WTC11 (cell line): Measurements from ENCODE around the gene MYH9. TPM values are rescaled to one million over a fixed set of nuclear protein-coding genes. Genes with fewer than 3 reads are reported as not detected.
A peak's percentile ranks its signal among the peaks of the same experiment; 100 is the strongest.

ENCODE experiments used
- ATAC-seq: fragments of 200-7000 bp; cut with Tn5 transposase; 2 replicates; pipeline ENCODE4 v1.10.0; 2021; ENCODE audit warnings: mild to moderate bottlenecking, moderate library complexity
- CTCF ChIA-PET: fragments of 300-600 bp; sonication (Branson Sonifier 250); formaldehyde crosslinking; loops from one replicate; lab custom pipeline; 2021; ENCODE audit warnings: antibody characterized with exemption; lab: Charles Lee
- POLR2A ChIA-PET: fragments of 350-600 bp; sonication (Branson Sonifier 250); formaldehyde crosslinking; loops from one replicate; lab custom pipeline; 2021; ENCODE audit warnings: antibody characterized with exemption; lab: Charles Lee
- DNase-seq: peaks from one replicate; pipeline ENCODE4 v3.0.0; 2021; ENCODE audit warnings: low spot score
- H3K27ac Mint-ChIP-seq: 2 replicates; pipeline ENCODE4 v1.8.0; 2021; ENCODE audit warnings: mixed read lengths
- H3K27me3 Mint-ChIP-seq: 2 replicates; pipeline ENCODE4 v1.8.0; 2021; ENCODE audit warnings: low read depth, mild to moderate bottlenecking, moderate library complexity, mixed read lengths
- H3K36me3 Mint-ChIP-seq: 2 replicates; pipeline ENCODE4 v1.8.0; 2021; ENCODE audit warnings: mixed read lengths
- H3K4me1 Mint-ChIP-seq: 2 replicates; pipeline ENCODE4 v1.8.0; 2022; ENCODE audit warnings: mixed read lengths
- H3K4me3 Mint-ChIP-seq: 2 replicates; pipeline ENCODE4 v1.8.0; 2021; ENCODE audit warnings: mild to moderate bottlenecking, moderate library complexity, mixed read lengths
- H3K9me3 Mint-ChIP-seq: 2 replicates; pipeline ENCODE4 v1.8.0; 2021; ENCODE audit warnings: mixed read lengths
- ATF2 ChIP-seq: sonication (generic); formaldehyde crosslinking; IDR thresholded peaks from 2 replicates; pipeline ENCODE4 v1.8.1; 2022; ENCODE audit warnings: low read depth, missing genetic modification reagents, borderline replicate concordance
- ETV6 ChIP-seq: sonication (generic); formaldehyde crosslinking; IDR thresholded peaks from 2 replicates; pipeline ENCODE4 v1.8.1; 2022; ENCODE audit warnings: mild to moderate bottlenecking, missing genetic modification reagents
- FOXK1 ChIP-seq: sonication (generic); formaldehyde crosslinking; IDR thresholded peaks from 2 replicates; pipeline ENCODE4 v1.8.0; 2022; ENCODE audit warnings: mild to moderate bottlenecking, moderate library complexity, missing genetic modification reagents
- FOXP4 ChIP-seq: sonication (generic); formaldehyde crosslinking; IDR thresholded peaks from 2 replicates; pipeline ENCODE4 v1.8.0; 2022; ENCODE audit warnings: mild to moderate bottlenecking, missing genetic modification reagents
- GTF2I ChIP-seq: fragments of 250-450 bp; sonication (Bioruptor Pico); conservative IDR thresholded peaks from 2 replicates; pipeline ENCODE4 v1.4.0; 2021; ENCODE audit warnings: mild to moderate bottlenecking
- IRF1 ChIP-seq: sonication (generic); formaldehyde crosslinking; IDR thresholded peaks from 2 replicates; pipeline ENCODE4 v1.8.0; 2023; ENCODE audit warnings: missing genetic modification reagents
- JAZF1 ChIP-seq: fragments of 250-450 bp; sonication (Bioruptor Pico); IDR thresholded peaks from 2 replicates; pipeline ENCODE4 v1.9.0; 2021; ENCODE audit warnings: moderate library complexity, mild to moderate bottlenecking, inconsistent platforms
- MAX ChIP-seq: sonication (generic); formaldehyde crosslinking; IDR thresholded peaks from 2 replicates; pipeline ENCODE4 v1.8.0; 2022; ENCODE audit warnings: mild to moderate bottlenecking, missing genetic modification reagents
- MLX ChIP-seq: sonication (generic); formaldehyde crosslinking; IDR thresholded peaks from 2 replicates; pipeline ENCODE4 v1.8.1; 2023; ENCODE audit warnings: mild to moderate bottlenecking, missing genetic modification reagents, moderate library complexity
- MYBL2 ChIP-seq: sonication (generic); formaldehyde crosslinking; IDR thresholded peaks from 2 replicates; pipeline ENCODE4 v1.8.1; 2023; ENCODE audit warnings: mild to moderate bottlenecking, moderate library complexity, missing genetic modification reagents
- NR2C2 ChIP-seq: sonication (generic); formaldehyde crosslinking; IDR thresholded peaks from 2 replicates; pipeline ENCODE4 v1.8.0; 2022; ENCODE audit warnings: mild to moderate bottlenecking, missing genetic modification reagents
- PREB ChIP-seq: sonication (generic); formaldehyde crosslinking; IDR thresholded peaks from 2 replicates; pipeline ENCODE4 v1.8.1; 2022; ENCODE audit warnings: mild to moderate bottlenecking, missing genetic modification reagents, moderate library complexity, borderline replicate concordance
- PRRX2 ChIP-seq: fragments of 250-450 bp; sonication (Bioruptor Pico); IDR thresholded peaks from 2 replicates; pipeline ENCODE4 v1.8.0; 2021; ENCODE audit warnings: mild to moderate bottlenecking
- SMAD4 ChIP-seq: sonication (generic); formaldehyde crosslinking; IDR thresholded peaks from 2 replicates; pipeline ENCODE4 v1.8.0; 2022; ENCODE audit warnings: mild to moderate bottlenecking, missing genetic modification reagents
- ZNF232 ChIP-seq: sonication (generic); formaldehyde crosslinking; IDR thresholded peaks from 2 replicates; pipeline ENCODE4 v1.8.0; 2022; ENCODE audit warnings: mild to moderate bottlenecking, missing genetic modification reagents
- ZNF263 ChIP-seq: sonication (generic); formaldehyde crosslinking; IDR thresholded peaks from 2 replicates; pipeline ENCODE4 v1.8.1; 2022; ENCODE audit warnings: low read depth, mild to moderate bottlenecking, moderate library complexity, missing genetic modification reagents
- ZNF425 ChIP-seq: fragments of 250-450 bp; sonication (Bioruptor Pico); conservative IDR thresholded peaks from 2 replicates; pipeline ENCODE4 v1.9.0; 2021; ENCODE audit warnings: mild to moderate bottlenecking
- total RNA-seq: library from RNA; stranded (reverse); gene quantifications from 3 replicates; pipeline ENCODE4 v1.2.3, GENCODE V29; 2021

The MYH9 gene
- total RNA-seq, 1 experiment from 2014 or later = 277 TPM

- TF ChIP-seq IRF1 (CRISPR knock-in tag) (no peak), MAX (no peak), FOXK1 (CRISPR knock-in tag) (no peak), ATF2 (CRISPR knock-in tag) (no peak), JAZF1 (no peak), NR2C2 (CRISPR knock-in tag) (no peak), FOXP4 (CRISPR knock-in tag) (no peak), ZNF425 (CRISPR knock-in tag) (no peak), PRRX2 (CRISPR knock-in tag) (no peak), MYBL2 (CRISPR knock-in tag) (no peak), ZNF263 (CRISPR knock-in tag) (no peak), ZNF232 (CRISPR knock-in tag) (no peak), SMAD4 (CRISPR knock-in tag) (no peak), MLX (CRISPR knock-in tag) (no peak)
- ATAC-seq (peak; percentile 30), DNase-seq (no peak)
- peak overlapping the region; percentile 17; the same call in 1 of the 2 replicates for H3K4me3 Mint-ChIP-seq
- H3K4me1 Mint-ChIP-seq = peaks cover 89% of the 10 kb centered on the region
- ChIA-PET CTCF (interaction anchor here (0.7 to 3.1 kb wide), 4 partner anchors 27 to 110 kb away, joined by 3 to 13 read pairs (median 4); no protein-coding TSS in a partner anchor), POLR2A (interaction anchor here (0.7 to 3.3 kb wide), 6 partner anchors 9 to 37 kb away, joined by 3 to 19 read pairs (median 9); partner anchors contain the start of gene MYH9)
- H3K27ac Mint-ChIP-seq = peak overlapping the region; percentile 99
- no peaks in the 10 kb centered on the region for H3K9me3 Mint-ChIP-seq
- no peaks in the 10 kb centered on the region for H3K27me3 Mint-ChIP-seq
- H3K36me3 Mint-ChIP-seq = no peaks in the 10 kb centered on the region; the same call in 1 of the 2 replicates
Observed at GRCh38 chr22:36360871-36361383, 26.8 kb downstream of the MYH9 start.

- TF ChIP-seq PREB (CRISPR knock-in tag) (no peak), SMAD4 (CRISPR knock-in tag) (no peak), MYBL2 (CRISPR knock-in tag) (no peak), ETV6 (CRISPR knock-in tag) (no peak), ZNF263 (CRISPR knock-in tag) (no peak), GTF2I (CRISPR knock-in tag) (no peak)
- no peaks in the 10 kb centered on the region for H3K9me3 Mint-ChIP-seq
- H3K27me3 Mint-ChIP-seq = no peaks in the 10 kb centered on the region
- peaks cover 92% of the 10 kb centered on the region for H3K4me1 Mint-ChIP-seq
- ATAC-seq = peak; percentile 69
- H3K4me3 Mint-ChIP-seq = peak overlapping the region; percentile 17; the same call in 1 of the 2 replicates
- no peaks in the 10 kb centered on the region; the same call in 1 of the 2 replicates for H3K36me3 Mint-ChIP-seq
- no peak for DNase-seq
- H3K27ac Mint-ChIP-seq = peak overlapping the region; percentile 99
- CTCF ChIA-PET = interaction anchor here (0.8 to 3.1 kb wide), 6 partner anchors 9 to 127 kb away, joined by 3 to 13 read pairs (median 4); no protein-coding TSS in a partner anchor
- POLR2A ChIA-PET = interaction anchor here (0.6 to 3.3 kb wide), 13 partner anchors 8 to 76 kb away, joined by 3 to 19 read pairs (median 5); partner anchors contain the start of gene MYH9
Observed at GRCh38 chr22:36360011-36360410, 27.8 kb downstream of the MYH9 start.
